SU-DHL-6 (cell line): ENCODE data around the gene C6orf89.
"Not testable (repeated sequence)": the region's sequence is repeated elsewhere in the genome, so short reads cannot be mapped to it uniquely, and the experiment has no call there.

Experiments
- H2AFZ ChIP-seq: fragments of 200-600 bp; sonication (generic); 2 replicates; pipeline ENCODE4 v1.6.1; 2014; ENCODE audit warnings: low read depth, mild to moderate bottlenecking, moderate library complexity, mixed read lengths, antibody characterized with exemption, low read length; ENCODE audit not compliant: severe bottlenecking
- H3F3A ChIP-seq: fragments of 200-600 bp; shearing (Covaris generic); 2 replicates; pipeline ENCODE4 v1.6.0; 2016; ENCODE audit warnings: antibody characterized with exemption, mild to moderate bottlenecking; ENCODE audit not compliant: insufficient read depth
- H3K27ac ChIP-seq: fragments of 200-600 bp; sonication (generic); 2 replicates; pipeline ENCODE4 v1.5.1; 2016; ENCODE audit warnings: low read depth, mild to moderate bottlenecking, low read length, moderate library complexity, mixed read lengths
- H3K27me3 ChIP-seq: fragments of 200-600 bp; sonication (generic), shearing (Covaris generic); 2 replicates; pipeline ENCODE4 v1.6.0; 2014; ENCODE audit warnings: mild to moderate bottlenecking, low read length
- H3K36me3 ChIP-seq: fragments of 200-600 bp; sonication (generic); 2 replicates; pipeline ENCODE4 v1.6.1; 2014; ENCODE audit warnings: mild to moderate bottlenecking, low read length, mixed read lengths
- H3K4me2 ChIP-seq: fragments of 300-600, 200-600 bp; shearing (Covaris generic), sonication (generic); 2 replicates; pipeline ENCODE4 v1.6.0; 2014; ENCODE audit warnings: low read length, low read depth, mild to moderate bottlenecking; ENCODE audit not compliant: poor library complexity, severe bottlenecking
- H3K4me3 ChIP-seq: fragments of 200-600 bp; sonication (generic); 2 replicates; pipeline ENCODE4 v1.5.1; 2014; ENCODE audit warnings: antibody characterized with exemption, low read length, mild to moderate bottlenecking, mixed read lengths; ENCODE audit not compliant: insufficient read depth, poor library complexity, severe bottlenecking
- H3K79me2 ChIP-seq: fragments of 200-600 bp; sonication (generic); 2 replicates; pipeline ENCODE4 v1.6.1; 2014; ENCODE audit warnings: mild to moderate bottlenecking, low read length, moderate library complexity; ENCODE audit not compliant: insufficient read depth
- H3K9ac ChIP-seq: fragments of 200-600 bp; sonication (generic); 2 replicates; pipeline ENCODE4 v1.7.0; 2014; ENCODE audit warnings: mild to moderate bottlenecking, low read length
- H3K9me2 ChIP-seq: fragments of 200-600 bp; sonication (generic); replicated peaks from 2 replicates; pipeline ENCODE4 v1.6.1; 2014; ENCODE audit warnings: low read length; ENCODE audit not compliant: insufficient read depth
- H3K9me3 ChIP-seq: fragments of 200-600 bp; sonication (generic); 2 replicates; pipeline ENCODE4 v1.6.1; 2014; ENCODE audit warnings: low read length, mixed read lengths; ENCODE audit not compliant: insufficient read depth
- H4K20me1 ChIP-seq: fragments of 200-600 bp; sonication (generic); 2 replicates; pipeline ENCODE4 v1.6.1; 2014; ENCODE audit warnings: low read depth, mild to moderate bottlenecking, antibody characterized with exemption, low read length, moderate library complexity, mixed read lengths
- EZH2phosphoT487 ChIP-seq: fragments of 200-600 bp; sonication (generic), shearing (Covaris generic); conservative IDR thresholded peaks from 2 replicates; pipeline ENCODE4 v1.6.1; 2018; ENCODE audit warnings: mild to moderate bottlenecking, antibody characterized with exemption, low read length, moderate library complexity, mixed read lengths
- TF ChIP-seq, protein P1 (sequence below): fragments of 200-600 bp; sonication (generic); IDR thresholded peaks from one replicate; pipeline ENCODE4 v1.5.1; 2017; ENCODE audit warnings: antibody characterized with exemption, mild to moderate bottlenecking, low read length, moderate library complexity; ENCODE audit not compliant: insufficient read depth, poor library complexity, severe bottlenecking

C6orf89 gene

DNA sequence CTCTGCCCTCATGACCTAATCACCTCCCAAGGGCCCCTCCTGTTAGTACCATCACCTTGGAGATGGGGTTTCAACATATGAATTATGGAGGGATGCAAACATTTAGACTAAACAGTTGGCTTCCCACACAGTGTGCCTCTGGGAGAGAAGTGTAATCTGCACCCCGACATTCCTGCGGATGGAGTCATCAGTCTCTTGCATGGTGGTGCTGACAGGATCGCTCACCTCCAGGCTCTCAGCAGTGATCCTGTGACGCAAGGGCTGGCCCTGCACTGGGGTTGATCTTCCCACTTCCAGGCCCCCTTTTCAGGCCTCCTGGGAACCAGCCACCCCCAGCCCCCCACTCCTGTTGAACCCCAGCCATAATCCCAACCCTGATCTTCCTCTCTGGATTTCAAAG lies 52.8 kb downstream of the C6orf89 start:
- no peaks in the 10 kb centered on the region for H3K27me3 ChIP-seq

DNA sequence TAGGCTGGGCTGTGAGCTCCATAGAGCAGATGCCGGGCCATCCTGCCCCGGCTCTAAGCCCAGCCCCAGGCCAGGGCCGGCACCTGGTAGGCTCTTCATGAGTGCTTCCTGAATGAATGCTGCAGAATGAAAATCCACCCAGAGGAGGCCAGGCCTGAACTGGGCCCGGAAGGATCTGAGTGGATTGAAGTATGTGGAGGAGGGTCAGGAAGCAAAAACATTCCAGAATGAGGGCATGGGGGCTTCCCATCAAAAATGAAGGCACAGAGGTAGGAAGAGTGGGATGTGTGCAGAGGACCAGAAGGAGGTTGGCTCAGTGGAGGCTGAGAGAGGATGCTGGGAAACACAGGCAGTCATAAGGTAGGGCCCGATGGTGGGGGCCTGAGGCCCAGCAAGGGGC lies 53.3 kb downstream of the C6orf89 start:
- H3K4me3 ChIP-seq, H3K9me2 ChIP-seq, H2AFZ ChIP-seq, H3K9me3 ChIP-seq, H3K79me2 ChIP-seq, H3K9ac ChIP-seq, H4K20me1 ChIP-seq, H3K4me2 ChIP-seq, H3K36me3 ChIP-seq, H3K27ac ChIP-seq, H3K27me3 ChIP-seq, H3F3A ChIP-seq: not testable (repeated sequence)

More for the DNA sequence above, 52.8 kb downstream of the C6orf89 start:
- no peak for TF ChIP-seq EZH2phosphoT487
- TF ChIP-seq, protein P1, sequence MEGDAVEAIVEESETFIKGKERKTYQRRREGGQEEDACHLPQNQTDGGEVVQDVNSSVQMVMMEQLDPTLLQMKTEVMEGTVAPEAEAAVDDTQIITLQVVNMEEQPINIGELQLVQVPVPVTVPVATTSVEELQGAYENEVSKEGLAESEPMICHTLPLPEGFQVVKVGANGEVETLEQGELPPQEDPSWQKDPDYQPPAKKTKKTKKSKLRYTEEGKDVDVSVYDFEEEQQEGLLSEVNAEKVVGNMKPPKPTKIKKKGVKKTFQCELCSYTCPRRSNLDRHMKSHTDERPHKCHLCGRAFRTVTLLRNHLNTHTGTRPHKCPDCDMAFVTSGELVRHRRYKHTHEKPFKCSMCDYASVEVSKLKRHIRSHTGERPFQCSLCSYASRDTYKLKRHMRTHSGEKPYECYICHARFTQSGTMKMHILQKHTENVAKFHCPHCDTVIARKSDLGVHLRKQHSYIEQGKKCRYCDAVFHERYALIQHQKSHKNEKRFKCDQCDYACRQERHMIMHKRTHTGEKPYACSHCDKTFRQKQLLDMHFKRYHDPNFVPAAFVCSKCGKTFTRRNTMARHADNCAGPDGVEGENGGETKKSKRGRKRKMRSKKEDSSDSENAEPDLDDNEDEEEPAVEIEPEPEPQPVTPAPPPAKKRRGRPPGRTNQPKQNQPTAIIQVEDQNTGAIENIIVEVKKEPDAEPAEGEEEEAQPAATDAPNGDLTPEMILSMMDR = no peak
- Histone ChIP-seq H3K4me3 (no peak overlapping the region), H3K27ac (no peak overlapping the region), H3K4me2 (no peak overlapping the region), H3K9ac (no peak overlapping the region), H3K79me2 (no peaks in the 10 kb centered on the region), H3K9me3 (no peaks in the 10 kb centered on the region), H4K20me1 (no peaks in the 10 kb centered on the region), H3F3A (no peaks in the 10 kb centered on the region), H3K9me2 (no peaks in the 10 kb centered on the region), H2AFZ (no peak overlapping the region), H3K36me3 (no peaks in the 10 kb centered on the region)

DNA sequence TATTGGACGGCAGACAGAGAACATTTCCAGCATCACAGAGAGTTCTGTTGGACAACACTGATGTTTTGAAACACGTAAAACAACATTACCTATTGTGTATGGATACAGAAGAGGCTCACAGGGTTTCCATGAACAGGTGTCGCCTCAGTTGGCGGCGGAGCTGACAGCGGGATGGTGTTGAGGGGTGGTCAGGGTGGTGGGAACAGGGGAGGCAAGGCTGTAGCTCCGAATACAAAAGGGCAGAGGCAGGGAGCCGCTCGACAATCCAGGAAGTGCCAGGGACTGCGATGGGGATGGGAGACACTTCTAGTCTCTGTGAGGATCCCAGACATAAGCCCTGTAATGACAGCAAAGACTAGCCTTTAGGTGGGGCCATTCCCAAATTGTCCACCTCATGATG lies 54.3 kb downstream of the C6orf89 start:
- peaks cover 7% of the 10 kb centered on the region for H3F3A ChIP-seq
- no peaks in the 10 kb centered on the region for H3K36me3 ChIP-seq
- H2AFZ ChIP-seq = no peak overlapping the region
- no peak overlapping the region for H3K27ac ChIP-seq
- no peak overlapping the region for H3K4me3 ChIP-seq
- no peaks in the 10 kb centered on the region for H3K27me3 ChIP-seq
- no peak overlapping the region for H3K4me2 ChIP-seq
- no peak for TF ChIP-seq EZH2phosphoT487
- TF ChIP-seq, protein P1 = no peak
- no peaks in the 10 kb centered on the region for H3K9me2 ChIP-seq
- H4K20me1 ChIP-seq = no peaks in the 10 kb centered on the region
- H3K9me3 ChIP-seq = no peaks in the 10 kb centered on the region
- H3K9ac ChIP-seq = no peak overlapping the region
- no peaks in the 10 kb centered on the region for H3K79me2 ChIP-seq

DNA sequence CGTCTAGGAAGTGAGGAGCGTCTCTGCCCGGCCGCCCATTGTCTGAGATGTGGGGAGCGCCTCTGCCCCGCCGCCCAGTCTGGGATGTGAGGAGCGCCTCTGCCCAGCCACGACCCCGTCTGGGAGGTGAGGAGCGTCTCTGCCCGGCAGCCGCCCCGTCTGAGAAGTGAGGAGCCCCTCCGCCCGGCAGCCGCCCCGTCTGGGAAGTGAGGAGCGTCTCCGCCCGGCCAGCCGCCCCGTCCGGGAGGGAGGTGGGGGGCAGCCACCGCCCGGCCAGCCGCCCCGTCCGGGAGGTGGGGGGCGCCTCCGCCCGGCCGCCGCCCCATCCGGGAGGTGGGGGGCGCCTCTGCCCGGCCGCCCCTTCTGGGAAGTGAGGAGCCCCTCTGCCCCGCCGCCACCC lies 55.8 kb downstream of the C6orf89 start:
- not testable (repeated sequence) for H3K36me3 ChIP-seq, H3K9ac ChIP-seq, H3K4me3 ChIP-seq, H3K27ac ChIP-seq, H3K9me2 ChIP-seq, H2AFZ ChIP-seq, H3K79me2 ChIP-seq, H3K27me3 ChIP-seq, H3K4me2 ChIP-seq, H4K20me1 ChIP-seq, H3K9me3 ChIP-seq
- H3F3A ChIP-seq = peaks cover 22% of the 10 kb centered on the region

DNA sequence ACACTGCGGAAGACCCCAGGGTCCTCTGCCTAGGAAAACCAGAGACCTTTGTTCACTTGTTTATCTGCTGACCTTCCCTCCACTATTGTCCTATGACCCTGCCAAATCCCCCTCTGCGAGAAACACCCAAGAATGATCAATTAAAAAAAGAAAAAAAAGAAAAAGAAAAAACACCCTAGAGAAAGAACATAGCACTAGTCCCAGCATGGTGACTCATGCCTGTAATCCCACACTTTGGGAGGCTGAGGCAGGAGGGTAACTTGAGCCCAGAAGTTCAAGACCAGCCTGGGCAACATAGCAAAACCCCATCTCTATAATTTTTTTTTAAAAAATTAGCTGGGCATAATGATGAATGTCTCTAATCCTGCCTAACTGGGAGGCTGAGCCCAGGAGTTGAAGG lies 56.6 kb downstream of the C6orf89 start:
- not testable (repeated sequence) for H3K9ac ChIP-seq, H4K20me1 ChIP-seq, H2AFZ ChIP-seq, H3K79me2 ChIP-seq, H3K9me2 ChIP-seq, H3K4me3 ChIP-seq, H3K36me3 ChIP-seq, H3K27ac ChIP-seq, H3K27me3 ChIP-seq, H3K9me3 ChIP-seq, H3K4me2 ChIP-seq
- H3F3A ChIP-seq = peaks cover 27% of the 10 kb centered on the region
